Endodermal cell (in vitro differentiated cells): Measurements from ENCODE around the gene SGF29. TPM values are rescaled to one million over a fixed set of nuclear protein-coding genes. Genes with fewer than 3 reads are reported as not detected.
"Not testable (repeated sequence)": the region's sequence is repeated elsewhere in the genome, so short reads cannot be mapped to it uniquely, and the experiment has no call there.

Experiments used
- DNase-seq: peaks from one replicate; pipeline ENCODE4 v3.0.0-alpha.2; 2017
- H3K27ac ChIP-seq: 2 replicates; pipeline ENCODE4 v1.5.1; 2013; ENCODE audit warnings: mild to moderate bottlenecking, low read depth, low read length, moderate library complexity
- H3K27me3 ChIP-seq: 2 replicates; pipeline ENCODE4 v1.6.1; 2013; ENCODE audit warnings: mild to moderate bottlenecking, low read length, moderate library complexity; ENCODE audit not compliant: insufficient read depth, control insufficient read depth, poor library complexity, severe bottlenecking
- H3K36me3 ChIP-seq: 2 replicates; pipeline ENCODE4 v1.7.0; 2013; ENCODE audit warnings: mild to moderate bottlenecking, low read length, moderate library complexity; ENCODE audit not compliant: control insufficient read depth, insufficient read depth
- H3K4me1 ChIP-seq: one replicate; pipeline ENCODE4 v1.7.0; 2013; ENCODE audit warnings: low read length; ENCODE audit not compliant: control insufficient read depth, insufficient read depth
- H3K4me3 ChIP-seq: 2 replicates; pipeline ENCODE4 v1.5.1; 2013; ENCODE audit warnings: mild to moderate bottlenecking, low read length, moderate library complexity
- H3K9ac ChIP-seq: 2 replicates; pipeline ENCODE4 v1.6.1; 2013; ENCODE audit warnings: mild to moderate bottlenecking, low read length, moderate library complexity; ENCODE audit not compliant: poor library complexity, severe bottlenecking; ENCODE audit errors: extremely low read depth
- H3K9me3 ChIP-seq: 2 replicates; pipeline ENCODE4 v1.6.1; 2013; ENCODE audit warnings: mild to moderate bottlenecking, low read length, moderate library complexity; ENCODE audit not compliant: control insufficient read depth
- H3K27ac Mint-ChIP-seq: 2 replicates; pipeline ENCODE4 v1.8.0; 2020; ENCODE audit warnings: mixed read lengths
- H3K27me3 Mint-ChIP-seq: 2 replicates; pipeline ENCODE4 v1.8.0; 2021; ENCODE audit warnings: mild to moderate bottlenecking, mixed read lengths; ENCODE audit not compliant: insufficient read depth
- H3K36me3 Mint-ChIP-seq: 2 replicates; pipeline ENCODE4 v1.8.0; 2020; ENCODE audit warnings: low read depth, mixed read lengths
- H3K4me1 Mint-ChIP-seq: 2 replicates; pipeline ENCODE4 v1.8.0; 2020; ENCODE audit warnings: mixed read lengths
- H3K4me3 Mint-ChIP-seq: 2 replicates; pipeline ENCODE4 v1.8.0; 2020; ENCODE audit warnings: mild to moderate bottlenecking, moderate library complexity, mixed read lengths
- H3K9me3 Mint-ChIP-seq: 2 replicates; pipeline ENCODE4 v1.8.0; 2020; ENCODE audit warnings: mild to moderate bottlenecking, mixed read lengths
- CTCF ChIP-seq: fragments of 200-600 bp; sonication (generic); conservative IDR thresholded peaks from 2 replicates; pipeline ENCODE4 v1.5.0; 2021; ENCODE audit warnings: antibody characterized with exemption, mild to moderate bottlenecking
- whole genome bisulfite sequencing, 2 experiments: methylation state at CpG; one replicate each; pipeline versions ENCODE4 v1.1.5 to v1.1.7; 2013; ENCODE audit warnings: missing lambda C conversion rate in 2 of 2, mixed read lengths in 1 of 2; ENCODE audit not compliant: insufficient coverage in 1 of 2, insufficient read length in 1 of 2; 5-methylcytosine and 5-hydroxymethylcytosine counted together
- total RNA-seq, 2 donors: library from RNA; stranded (reverse); fragmentation: NEBNext Ultra II Directional in 1 of 2; extraction: Animal tissue kit (Norgen Biotek cat#: 25700) in 1 of 2; gene quantifications; 2 replicates in 1 of 2; 3 replicates in 1 of 2; pipeline ENCODE4 v1.2.1, GENCODE V29; 2021

The SGF29 gene
- total RNA-seq, 2 donors from 2014 or later, result 16.5 to 18.9 TPM

- not testable (repeated sequence) for H3K27me3 Mint-ChIP-seq, H3K4me1 Mint-ChIP-seq, H3K27me3 ChIP-seq, H3K4me3 ChIP-seq, H3K27ac Mint-ChIP-seq, H3K9ac ChIP-seq, H3K4me3 Mint-ChIP-seq, H3K4me1 ChIP-seq, H3K36me3 Mint-ChIP-seq, H3K9me3 ChIP-seq, DNase-seq, H3K36me3 ChIP-seq, H3K9me3 Mint-ChIP-seq, H3K27ac ChIP-seq
- WGBS, 2 experiments, result 95% methylated on average over 5 of the region's 10 CpGs; no CpG with 5 or more reads in 1 of the 2 experiments
Measured at GRCh38 chr16:28602062-28602461, 48.3 kb downstream of the SGF29 start.

- Mint-ChIP-seq H3K27me3 (peaks cover 2% of the 10 kb centered on the region), H3K4me1 (peaks cover 5% of the 10 kb centered on the region), H3K4me3 (no peak overlapping the region), H3K27ac (no peak overlapping the region), H3K9me3 (no peaks in the 10 kb centered on the region), H3K36me3 (no peaks in the 10 kb centered on the region)
- H3K27ac ChIP-seq, result no peak overlapping the region
- H3K4me1 ChIP-seq, result peaks cover 3% of the 10 kb centered on the region
- no peak overlapping the region for H3K4me3 ChIP-seq
- no peaks in the 10 kb centered on the region for H3K36me3 ChIP-seq
- DNase-seq, result no peak
- 60 to 71% methylated on average over 3 to 5 of the region's 6 CpGs for WGBS, 2 experiments
- no peak for TF ChIP-seq CTCF
- H3K9ac ChIP-seq, result no peak overlapping the region
- H3K9me3 ChIP-seq, result no peaks in the 10 kb centered on the region
- H3K27me3 ChIP-seq, result no peaks in the 10 kb centered on the region
Measured at GRCh38 chr16:28602529-28602928, 48.8 kb downstream of the SGF29 start.

- Mint-ChIP-seq H3K9me3 (no peaks in the 10 kb centered on the region), H3K27me3 (peaks cover 2% of the 10 kb centered on the region), H3K36me3 (no peaks in the 10 kb centered on the region), H3K27ac (no peak overlapping the region), H3K4me3 (no peak overlapping the region), H3K4me1 (no peaks in the 10 kb centered on the region)
- DNase-seq, result no peak
- Histone ChIP-seq H3K4me3 (no peak overlapping the region), H3K36me3 (no peaks in the 10 kb centered on the region), H3K9me3 (no peaks in the 10 kb centered on the region), H3K4me1 (no peaks in the 10 kb centered on the region), H3K9ac (no peak overlapping the region), H3K27me3 (no peaks in the 10 kb centered on the region), H3K27ac (no peak overlapping the region)
- TF ChIP-seq CTCF, result no peak
- WGBS, 2 experiments, result 91 to 95% methylated on average over 7 to 11 of the region's 11 CpGs
Measured at GRCh38 chr16:28603381-28604185, 49.9 kb downstream of the SGF29 start.
